Measurements from ENCODE around the gene TEDC1. TPM values are rescaled to one million over a fixed set of nuclear protein-coding genes. Genes with fewer than 3 reads are reported as not detected.
A peak's percentile ranks its signal among the peaks of the same experiment; 100 is the strongest.

Gene TEDC1
- total RNA-seq, 1 donor from 2014 or later = 4.0 TPM

- intact Hi-C loops (cut with micrococcal nuclease) = no loop called here
- Histone ChIP-seq H3K27me3 (ENCODE audit: low read depth) (peaks cover 41% of the 10 kb centered on the region), H3K4me3 (no peak overlapping the region), H3K9me3 (replicated peaks) (no peaks in the 10 kb centered on the region), H3K4me1 (peaks cover 41% of the 10 kb centered on the region), H3K36me3 (no peaks in the 10 kb centered on the region), H3K27ac (replicated peaks) (no peak overlapping the region)
- DNase-seq = no peak
- TF ChIP-seq CTCF (IDR thresholded peaks at IDR 0.05; ENCODE audit: borderline replicate concordance) = no peak
These were observed 34.3 kb downstream of the TEDC1 start for GRCh38 chr14:105525326-105525725.

- intact Hi-C loops (cut with micrococcal nuclease) = no loop called here
- Histone ChIP-seq H3K4me1 (peaks cover 41% of the 10 kb centered on the region), H3K4me3 (peak within 1 kb of the TSS; percentile 81), H3K36me3 (no peaks in the 10 kb centered on the region), H3K27me3 (ENCODE audit: low read depth) (peaks cover 41% of the 10 kb centered on the region), H3K27ac (replicated peaks) (no peak within 1 kb of the TSS), H3K9me3 (replicated peaks) (no peaks in the 10 kb centered on the region)
- no peak for DNase-seq
- no peak for TF ChIP-seq CTCF (IDR thresholded peaks at IDR 0.05; ENCODE audit: borderline replicate concordance)
These were observed 35.1 kb downstream of the TEDC1 start, which contains the start of gene TMEM121 for GRCh38 chr14:105525861-105526775. Gene TMEM121, plus strand, starts transcription at chr14:105526583. Its CDS starts 2,252 bp downstream, at chr14:105528835.

GRCh38 chr14:105526776-105527380 is 35.8 kb downstream of the TEDC1 start:
- intact Hi-C loops (cut with micrococcal nuclease) = no loop called here
- peak overlapping the region; percentile 81 for H3K4me3 ChIP-seq
- DNase-seq = no peak
- H3K27ac ChIP-seq (replicated peaks) = no peak overlapping the region
- peaks cover 38% of the 10 kb centered on the region for H3K27me3 ChIP-seq (ENCODE audit: low read depth)
- no peak for TF ChIP-seq CTCF (IDR thresholded peaks at IDR 0.05; ENCODE audit: borderline replicate concordance)
- H3K36me3 ChIP-seq = no peaks in the 10 kb centered on the region
- H3K9me3 ChIP-seq (replicated peaks) = no peaks in the 10 kb centered on the region
- peaks cover 41% of the 10 kb centered on the region for H3K4me1 ChIP-seq

GRCh38 chr14:105527381-105527825 is 36.4 kb downstream of the TEDC1 start:
- no peaks in the 10 kb centered on the region for H3K36me3 ChIP-seq
- H3K9me3 ChIP-seq (replicated peaks) = no peaks in the 10 kb centered on the region
- no peak overlapping the region for H3K27ac ChIP-seq (replicated peaks)
- no peak for TF ChIP-seq CTCF (IDR thresholded peaks at IDR 0.05; ENCODE audit: borderline replicate concordance)
- peaks cover 32% of the 10 kb centered on the region for H3K27me3 ChIP-seq (ENCODE audit: low read depth)
- peak overlapping the region; percentile 81 for H3K4me3 ChIP-seq
- intact Hi-C loops (cut with micrococcal nuclease) = no loop called here
- H3K4me1 ChIP-seq = peaks cover 41% of the 10 kb centered on the region
- DNase-seq = no peak

GRCh38 chr14:105527826-105528585 is 37.0 kb downstream of the TEDC1 start:
- peaks cover 26% of the 10 kb centered on the region for H3K27me3 ChIP-seq (ENCODE audit: low read depth)
- DNase-seq = peak; percentile 79
- peak overlapping the region; percentile 81 for H3K4me3 ChIP-seq
- H3K9me3 ChIP-seq (replicated peaks) = no peaks in the 10 kb centered on the region
- intact Hi-C loops (cut with micrococcal nuclease) = no loop called here
- no peaks in the 10 kb centered on the region for H3K36me3 ChIP-seq
- peak overlapping the region; percentile 62 for H3K27ac ChIP-seq (replicated peaks)
- TF ChIP-seq CTCF (IDR thresholded peaks at IDR 0.05; ENCODE audit: borderline replicate concordance) = peak; percentile 92
- peaks cover 41% of the 10 kb centered on the region for H3K4me1 ChIP-seq

Measured in left ventricle myocardium inferior (tissue), 1 donor.